ENCODE data around the gene NIT1.
A peak's percentile ranks its signal among the peaks of the same experiment; 100 is the strongest.
"Not testable (repeated sequence)": the region's sequence is repeated elsewhere in the genome, so short reads cannot be mapped to it uniquely, and the experiment has no call there.

Gene NIT1

GRCh38 chr1:161096530-161096929, 21.4 kb upstream of the NIT1 start:
- H3K9me3 ChIP-seq (ENCODE audit: low read length), result no peaks in the 10 kb centered on the region
- no peak overlapping the region for H3K27ac ChIP-seq (ENCODE audit: low read depth, low read length)
- H3K36me3 ChIP-seq (ENCODE audit: insufficient read depth, low read length), result peaks cover 11% of the 10 kb centered on the region
- no peak overlapping the region for H3K4me3 ChIP-seq (ENCODE audit: low read depth in 1 of 2, low read length in 2 of 2)
- no peaks in the 10 kb centered on the region for H3K27me3 ChIP-seq (ENCODE audit: control insufficient read depth in 1 of 2, insufficient read depth in 2 of 2, low read length in 2 of 2)
- H3K4me1 ChIP-seq (ENCODE audit: insufficient read depth, low read length), result peaks cover 7% of the 10 kb centered on the region
- H3K9ac ChIP-seq (ENCODE audit: low read length), result no peak overlapping the region

GRCh38 chr1:161098210-161099068, 19.5 kb upstream of the NIT1 start, which contains the start of gene KLHDC9:
TSS of gene KLHDC9 (plus strand) at chr1:161098361. CDS start at chr1:161098536, 175 bp downstream.
- Histone ChIP-seq H3K9ac (ENCODE audit: low read length) (peak within 1 kb of the TSS; percentile 27), H3K9me3 (ENCODE audit: low read length) (no peaks in the 10 kb centered on the region), H3K27me3 (ENCODE audit: control insufficient read depth in 1 of 2, insufficient read depth in 2 of 2, low read length in 2 of 2) (no peaks in the 10 kb centered on the region), H3K27ac (ENCODE audit: low read depth, low read length) (peak within 1 kb of the TSS; percentile 61), H3K4me3 (ENCODE audit: low read depth in 1 of 2, low read length in 2 of 2) (peak within 1 kb of the TSS; percentile 58 to 91), H3K4me1 (ENCODE audit: insufficient read depth, low read length) (peaks cover 7% of the 10 kb centered on the region), H3K36me3 (ENCODE audit: insufficient read depth, low read length) (peaks cover 19% of the 10 kb centered on the region)

GRCh38 chr1:161099090-161099802, 18.7 kb upstream of the NIT1 start:
- peaks cover 7% of the 10 kb centered on the region for H3K4me1 ChIP-seq (ENCODE audit: insufficient read depth, low read length)
- peak overlapping the region; percentile 61 for H3K27ac ChIP-seq (ENCODE audit: low read depth, low read length)
- H3K9ac ChIP-seq (ENCODE audit: low read length), result no peak overlapping the region
- no peaks in the 10 kb centered on the region for H3K9me3 ChIP-seq (ENCODE audit: low read length)
- H3K27me3 ChIP-seq (ENCODE audit: control insufficient read depth in 1 of 2, insufficient read depth in 2 of 2, low read length in 2 of 2), result no peaks in the 10 kb centered on the region
- peaks cover 19% of the 10 kb centered on the region for H3K36me3 ChIP-seq (ENCODE audit: insufficient read depth, low read length)
- peak overlapping the region; percentile 58 to 91 for H3K4me3 ChIP-seq (ENCODE audit: low read depth in 1 of 2, low read length in 2 of 2)

- no peaks in the 10 kb centered on the region for H3K9me3 ChIP-seq (ENCODE audit: low read length)
- H3K27ac ChIP-seq (ENCODE audit: low read depth, low read length), result no peak overlapping the region
- no peaks in the 10 kb centered on the region for H3K27me3 ChIP-seq (ENCODE audit: control insufficient read depth in 1 of 2, insufficient read depth in 2 of 2, low read length in 2 of 2)
- H3K4me1 ChIP-seq (ENCODE audit: insufficient read depth, low read length), result peaks cover 7% of the 10 kb centered on the region
- no peak overlapping the region for H3K9ac ChIP-seq (ENCODE audit: low read length)
- no peak overlapping the region for H3K4me3 ChIP-seq (ENCODE audit: low read depth in 1 of 2, low read length in 2 of 2)
- H3K36me3 ChIP-seq (ENCODE audit: insufficient read depth, low read length), result peaks cover 19% of the 10 kb centered on the region
Observed at GRCh38 chr1:161100556-161100955, 17.3 kb upstream of the NIT1 start.

GRCh38 chr1:161106431-161106830, 11.5 kb upstream of the NIT1 start:
- no peak overlapping the region for H3K9ac ChIP-seq (ENCODE audit: low read length)
- H3K4me1 ChIP-seq (ENCODE audit: insufficient read depth, low read length), result no peaks in the 10 kb centered on the region
- H3K9me3 ChIP-seq (ENCODE audit: low read length), result no peaks in the 10 kb centered on the region
- H3K4me3 ChIP-seq (ENCODE audit: low read depth in 1 of 2, low read length in 2 of 2), result no peak overlapping the region
- no peak overlapping the region for H3K27ac ChIP-seq (ENCODE audit: low read depth, low read length)
- H3K27me3 ChIP-seq (ENCODE audit: control insufficient read depth in 1 of 2, insufficient read depth in 2 of 2, low read length in 2 of 2), result no peaks in the 10 kb centered on the region
- peaks cover 8% of the 10 kb centered on the region for H3K36me3 ChIP-seq (ENCODE audit: insufficient read depth, low read length)

- peaks cover 8% of the 10 kb centered on the region for H3K4me1 ChIP-seq (ENCODE audit: insufficient read depth, low read length)
- no peaks in the 10 kb centered on the region for H3K27me3 ChIP-seq (ENCODE audit: control insufficient read depth in 1 of 2, insufficient read depth in 2 of 2, low read length in 2 of 2)
- H3K36me3 ChIP-seq (ENCODE audit: insufficient read depth, low read length), result no peaks in the 10 kb centered on the region
- H3K9ac ChIP-seq (ENCODE audit: low read length), result no peak overlapping the region
- H3K27ac ChIP-seq (ENCODE audit: low read depth, low read length), result no peak overlapping the region
- no peak overlapping the region for H3K4me3 ChIP-seq (ENCODE audit: low read depth in 1 of 2, low read length in 2 of 2)
- H3K9me3 ChIP-seq (ENCODE audit: low read length), result no peaks in the 10 kb centered on the region
Observed at GRCh38 chr1:161111117-161111516, 6.8 kb upstream of the NIT1 start.

GRCh38 chr1:161111527-161111926, 6.4 kb upstream of the NIT1 start:
- Histone ChIP-seq H3K4me1 (ENCODE audit: insufficient read depth, low read length) (peaks cover 12% of the 10 kb centered on the region), H3K9me3 (ENCODE audit: low read length) (no peaks in the 10 kb centered on the region), H3K4me3 (ENCODE audit: low read depth in 1 of 2, low read length in 2 of 2) (no peak overlapping the region), H3K9ac (ENCODE audit: low read length) (no peak overlapping the region), H3K27me3 (ENCODE audit: control insufficient read depth in 1 of 2, insufficient read depth in 2 of 2, low read length in 2 of 2) (no peaks in the 10 kb centered on the region), H3K27ac (ENCODE audit: low read depth, low read length) (no peak overlapping the region), H3K36me3 (ENCODE audit: insufficient read depth, low read length) (no peaks in the 10 kb centered on the region)

- no peak overlapping the region for H3K9ac ChIP-seq (ENCODE audit: low read length)
- no peak overlapping the region for H3K4me3 ChIP-seq (ENCODE audit: low read depth in 1 of 2, low read length in 2 of 2)
- H3K36me3 ChIP-seq (ENCODE audit: insufficient read depth, low read length), result no peaks in the 10 kb centered on the region
- no peak overlapping the region for H3K27ac ChIP-seq (ENCODE audit: low read depth, low read length)
- peaks cover 24% of the 10 kb centered on the region for H3K4me1 ChIP-seq (ENCODE audit: insufficient read depth, low read length)
- no peaks in the 10 kb centered on the region for H3K27me3 ChIP-seq (ENCODE audit: control insufficient read depth in 1 of 2, insufficient read depth in 2 of 2, low read length in 2 of 2)
- H3K9me3 ChIP-seq (ENCODE audit: low read length), result no peaks in the 10 kb centered on the region
Observed at GRCh38 chr1:161113915-161114314, 4.0 kb upstream of the NIT1 start.

- H3K9me3 ChIP-seq (ENCODE audit: low read length), result no peaks in the 10 kb centered on the region
- H3K27me3 ChIP-seq (ENCODE audit: control insufficient read depth in 1 of 2, insufficient read depth in 2 of 2, low read length in 2 of 2), result no peaks in the 10 kb centered on the region
- H3K27ac ChIP-seq (ENCODE audit: low read depth, low read length), result no peak overlapping the region
- no peak overlapping the region for H3K4me3 ChIP-seq (ENCODE audit: low read depth in 1 of 2, low read length in 2 of 2)
- H3K4me1 ChIP-seq (ENCODE audit: insufficient read depth, low read length), result peaks cover 31% of the 10 kb centered on the region
- H3K36me3 ChIP-seq (ENCODE audit: insufficient read depth, low read length), result no peaks in the 10 kb centered on the region
- H3K9ac ChIP-seq (ENCODE audit: low read length), result no peak overlapping the region
Observed at GRCh38 chr1:161114556-161114955, 3.3 kb upstream of the NIT1 start.

- Histone ChIP-seq H3K4me1 (ENCODE audit: insufficient read depth, low read length) (peaks cover 37% of the 10 kb centered on the region), H3K4me3 (ENCODE audit: low read depth in 1 of 2, low read length in 2 of 2) (no peak overlapping the region), H3K27me3 (ENCODE audit: control insufficient read depth in 1 of 2, insufficient read depth in 2 of 2, low read length in 2 of 2) (no peaks in the 10 kb centered on the region), H3K9ac (ENCODE audit: low read length) (no peak overlapping the region), H3K36me3 (ENCODE audit: insufficient read depth, low read length) (peaks cover 5% of the 10 kb centered on the region), H3K27ac (ENCODE audit: low read depth, low read length) (no peak overlapping the region), H3K9me3 (ENCODE audit: low read length) (no peaks in the 10 kb centered on the region)
Observed at GRCh38 chr1:161115132-161115711, 2.7 kb upstream of the NIT1 start.

- Histone ChIP-seq H3K36me3 (ENCODE audit: insufficient read depth, low read length) (peaks cover 12% of the 10 kb centered on the region), H3K4me1 (ENCODE audit: insufficient read depth, low read length) (peaks cover 43% of the 10 kb centered on the region)
- not testable (repeated sequence) for H3K9me3 ChIP-seq (ENCODE audit: low read length); H3K9ac ChIP-seq (ENCODE audit: low read length); H3K27me3 ChIP-seq (ENCODE audit: control insufficient read depth in 1 of 2, insufficient read depth in 2 of 2, low read length in 2 of 2); H3K4me3 ChIP-seq (ENCODE audit: low read depth in 1 of 2, low read length in 2 of 2); H3K27ac ChIP-seq (ENCODE audit: low read depth, low read length)
Observed at GRCh38 chr1:161115961-161116360, 1.9 kb upstream of the NIT1 start.
